Measurements from ENCODE around the gene NOVA2.

DNA sequence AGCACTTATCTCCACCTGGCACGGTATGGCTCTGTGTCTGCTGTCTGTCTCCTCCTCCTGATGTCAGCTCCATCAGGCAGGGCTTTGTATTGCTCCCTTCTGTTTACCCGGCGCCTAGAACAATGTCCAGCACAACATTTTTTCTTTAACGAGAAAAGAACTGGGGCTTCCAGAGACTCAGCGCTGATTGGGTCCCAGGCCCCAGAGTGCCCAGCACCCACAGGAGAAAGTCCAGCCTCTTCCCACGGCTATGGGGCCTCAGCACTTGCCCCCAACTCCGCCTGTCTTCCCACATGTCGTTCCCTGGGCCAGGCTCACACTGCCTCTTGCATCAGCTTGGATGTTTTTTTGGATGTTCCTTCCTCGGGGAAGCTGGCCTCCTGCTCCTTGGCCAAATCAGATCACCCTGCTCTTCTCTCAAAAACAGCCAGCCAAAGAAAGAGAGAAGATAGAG is 78.1 kb downstream of the NOVA2 start:
- TF ChIP-seq, protein P1, sequence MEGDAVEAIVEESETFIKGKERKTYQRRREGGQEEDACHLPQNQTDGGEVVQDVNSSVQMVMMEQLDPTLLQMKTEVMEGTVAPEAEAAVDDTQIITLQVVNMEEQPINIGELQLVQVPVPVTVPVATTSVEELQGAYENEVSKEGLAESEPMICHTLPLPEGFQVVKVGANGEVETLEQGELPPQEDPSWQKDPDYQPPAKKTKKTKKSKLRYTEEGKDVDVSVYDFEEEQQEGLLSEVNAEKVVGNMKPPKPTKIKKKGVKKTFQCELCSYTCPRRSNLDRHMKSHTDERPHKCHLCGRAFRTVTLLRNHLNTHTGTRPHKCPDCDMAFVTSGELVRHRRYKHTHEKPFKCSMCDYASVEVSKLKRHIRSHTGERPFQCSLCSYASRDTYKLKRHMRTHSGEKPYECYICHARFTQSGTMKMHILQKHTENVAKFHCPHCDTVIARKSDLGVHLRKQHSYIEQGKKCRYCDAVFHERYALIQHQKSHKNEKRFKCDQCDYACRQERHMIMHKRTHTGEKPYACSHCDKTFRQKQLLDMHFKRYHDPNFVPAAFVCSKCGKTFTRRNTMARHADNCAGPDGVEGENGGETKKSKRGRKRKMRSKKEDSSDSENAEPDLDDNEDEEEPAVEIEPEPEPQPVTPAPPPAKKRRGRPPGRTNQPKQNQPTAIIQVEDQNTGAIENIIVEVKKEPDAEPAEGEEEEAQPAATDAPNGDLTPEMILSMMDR (IDR thresholded peaks at IDR 0.05; ENCODE audit: extremely low read depth in 1 of 2, insufficient read depth in 1 of 2, low read depth in 1 of 2, low read length in 2 of 2) = no peak
- no peak for TF ChIP-seq POLR2A (IDR thresholded peaks at IDR 0.05; ENCODE audit: low read depth, low read length)
